Glutamatergic neuron (in vitro differentiated cells): Measurements from ENCODE around the gene KIF26B. TPM values are rescaled to one million over a fixed set of nuclear protein-coding genes. Genes with fewer than 3 reads are reported as not detected.

Source experiments
- DNase-seq: peaks from one replicate; pipeline ENCODE4 v3.0.0; 2022
- H3K27ac Mint-ChIP-seq: one replicate; pipeline ENCODE4 v1.8.0; 2020; ENCODE audit warnings: mild to moderate bottlenecking, mixed read lengths, inconsistent platforms; ENCODE audit not compliant: unreplicated experiment
- H3K27me3 Mint-ChIP-seq: one replicate; pipeline ENCODE4 v1.8.0; 2020; ENCODE audit warnings: mild to moderate bottlenecking, moderate library complexity, mixed read lengths, inconsistent platforms; ENCODE audit not compliant: unreplicated experiment
- H3K36me3 Mint-ChIP-seq: one replicate; pipeline ENCODE4 v1.8.0; 2020; ENCODE audit warnings: mild to moderate bottlenecking, mixed read lengths, inconsistent platforms; ENCODE audit not compliant: unreplicated experiment
- H3K4me1 Mint-ChIP-seq: one replicate; pipeline ENCODE4 v1.8.0; 2020; ENCODE audit warnings: mild to moderate bottlenecking, low read depth, mixed read lengths, inconsistent platforms; ENCODE audit not compliant: unreplicated experiment
- H3K4me3 Mint-ChIP-seq: one replicate; pipeline ENCODE4 v1.8.0; 2020; ENCODE audit warnings: mild to moderate bottlenecking, mixed read lengths, inconsistent platforms; ENCODE audit not compliant: unreplicated experiment
- H3K9me3 Mint-ChIP-seq: one replicate; pipeline ENCODE4 v1.8.0; 2020; ENCODE audit warnings: mild to moderate bottlenecking, moderate library complexity, mixed read lengths, inconsistent platforms; ENCODE audit not compliant: unreplicated experiment
- CTCF ChIP-seq: fragments of 200-600 bp; sonication (generic); IDR thresholded peaks from one replicate; pipeline ENCODE4 v1.5.0; 2021; ENCODE audit not compliant: partially characterized antibody, unreplicated experiment
- total RNA-seq: library from RNA; stranded (reverse); fragmentation: NEBNext Ultra II Directional; extraction: Animal tissue kit (Norgen Biotek cat#: 25700); gene quantifications from one replicate; pipeline ENCODE4 v1.2.1, GENCODE V29; 2021; ENCODE audit not compliant: unreplicated experiment

KIF26B gene
- total RNA-seq, 1 donor from 2014 or later = 2.4 TPM

GRCh38 chr1:245279346-245279745, 124.6 kb downstream of the KIF26B start:
- DNase-seq = no peak
- no peak overlapping the region for H3K4me3 Mint-ChIP-seq
- H3K27me3 Mint-ChIP-seq = peaks cover 1% of the 10 kb centered on the region
- TF ChIP-seq CTCF = no peak
- H3K27ac Mint-ChIP-seq = no peak overlapping the region
- H3K4me1 Mint-ChIP-seq = no peaks in the 10 kb centered on the region
- H3K36me3 Mint-ChIP-seq = peaks cover 9% of the 10 kb centered on the region
- H3K9me3 Mint-ChIP-seq = peaks cover 4% of the 10 kb centered on the region

GRCh38 chr1:245283001-245283400, 128.2 kb downstream of the KIF26B start:
- no peak for TF ChIP-seq CTCF
- DNase-seq = no peak
- Mint-ChIP-seq H3K36me3 (peaks cover 9% of the 10 kb centered on the region), H3K4me1 (no peaks in the 10 kb centered on the region), H3K4me3 (no peak overlapping the region), H3K27me3 (peaks cover 1% of the 10 kb centered on the region), H3K9me3 (peaks cover 3% of the 10 kb centered on the region), H3K27ac (no peak overlapping the region)

- TF ChIP-seq CTCF = no peak
- peaks cover 1% of the 10 kb centered on the region for H3K27me3 Mint-ChIP-seq
- H3K36me3 Mint-ChIP-seq = peaks cover 9% of the 10 kb centered on the region
These were observed 130.4 kb downstream of the KIF26B start for GRCh38 chr1:245285168-245285567.

GRCh38 chr1:245288796-245289195, 134.0 kb downstream of the KIF26B start:
- peaks cover 6% of the 10 kb centered on the region for H3K4me1 Mint-ChIP-seq
- H3K36me3 Mint-ChIP-seq = no peaks in the 10 kb centered on the region

More at GRCh38 chr1:245285168-245285567, 130.4 kb downstream of the KIF26B start:
- no peak overlapping the region for H3K27ac Mint-ChIP-seq
- no peak for DNase-seq
- peaks cover 6% of the 10 kb centered on the region for H3K9me3 Mint-ChIP-seq
- H3K4me3 Mint-ChIP-seq = no peak overlapping the region
- H3K4me1 Mint-ChIP-seq = no peaks in the 10 kb centered on the region

GRCh38 chr1:245290836-245291235, 136.1 kb downstream of the KIF26B start:
- DNase-seq = no peak
- Mint-ChIP-seq H3K4me1 (peaks cover 6% of the 10 kb centered on the region), H3K4me3 (no peak overlapping the region), H3K9me3 (peaks cover 3% of the 10 kb centered on the region), H3K27ac (no peak overlapping the region), H3K27me3 (no peaks in the 10 kb centered on the region), H3K36me3 (no peaks in the 10 kb centered on the region)
- TF ChIP-seq CTCF = no peak

More at GRCh38 chr1:245288796-245289195, 134.0 kb downstream of the KIF26B start:
- Mint-ChIP-seq H3K4me3 (no peak overlapping the region), H3K27ac (no peak overlapping the region), H3K27me3 (no peaks in the 10 kb centered on the region), H3K9me3 (peaks cover 3% of the 10 kb centered on the region)
- no peak for DNase-seq
- no peak for TF ChIP-seq CTCF
